Mammary epithelial cell (primary cell): ENCODE results near the gene ACOT6.
"Not testable (repeated sequence)": the region's sequence is repeated elsewhere in the genome, so short reads cannot be mapped to it uniquely, and the experiment has no call there.

Source experiments
- CTCF ChIP-seq, 2 donors: IDR thresholded peaks in 1 of 2; conservative IDR thresholded peaks in 1 of 2; 2 replicates each; pipeline ENCODE4 v1.5.1; 2011 to 2012; ENCODE audit warnings: inconsistent platforms in 2 of 2, low read length in 2 of 2, mild to moderate bottlenecking in 2 of 2, control low read depth in 1 of 2, low read depth in 1 of 2; ENCODE audit not compliant: insufficient read depth in 1 of 2; ENCODE audit errors: extremely low read depth in 1 of 2
- EZH2 ChIP-seq: IDR thresholded peaks from 2 replicates; pipeline ENCODE4 v1.6.1; 2012; ENCODE audit warnings: low read length, inconsistent platforms, borderline replicate concordance

- not testable (repeated sequence) for TF ChIP-seq EZH2; CTCF (conservative IDR thresholded peaks at IDR 0.05 in 1 of 2, IDR thresholded peaks at IDR 0.05 in 1 of 2; ENCODE audit: extremely low read depth in 1 of 2, insufficient read depth in 1 of 2, low read depth in 1 of 2, low read length in 2 of 2)
Measured at GRCh38 chr14:73573740-73574139, 38.6 kb upstream of the ACOT6 start.
